ENCODE results near the gene PLCXD1. TPM values are rescaled to one million over a fixed set of nuclear protein-coding genes. Genes with fewer than 3 reads are reported as not detected.

The PLCXD1 gene
- total RNA-seq, 1 experiment from 2014 or later, result 60.9 TPM

- Histone ChIP-seq H3K4me3 (ENCODE audit: low read depth, low read length, poor library complexity, severe bottlenecking) (no peak overlapping the region), H3K4me1 (ENCODE audit: insufficient read depth, low read length, poor library complexity, severe bottlenecking) (no peaks in the 10 kb centered on the region), H3K27ac (ENCODE audit: low read depth, low read length, poor library complexity, severe bottlenecking) (no peak overlapping the region), H3K9me3 (ENCODE audit: low read depth, low read length, poor library complexity, severe bottlenecking) (no peaks in the 10 kb centered on the region), H3K27me3 (replicated peaks; ENCODE audit: insufficient read depth, low read depth, low read length, poor library complexity) (no peaks in the 10 kb centered on the region), H3K36me3 (ENCODE audit: insufficient read depth, low read length, poor library complexity, severe bottlenecking) (no peaks in the 10 kb centered on the region)
- DNase-seq (ENCODE audit: low spot score), result no peak
- intact Hi-C loops (cut with micrococcal nuclease; ENCODE audit: unreplicated experiment), result no loop called here
- POLR2A ChIA-PET (ENCODE audit: low non-redundant PET), result no interaction called here
- TF ChIP-seq CTCF (conservative IDR thresholded peaks at IDR 0.05; ENCODE audit: low read depth, low read length) (no peak), EZH2 (IDR thresholded peaks at IDR 0.05; ENCODE audit: borderline replicate concordance, low read depth, low read length, poor library complexity, severe bottlenecking) (no peak)
- CTCF ChIA-PET, result no interaction called here
- no TSS peak for BruUV-seq (replicated peaks)
Observed at GRCh38 chrX:252957-253291, 28.3 kb upstream of the PLCXD1 start.

GRCh38 chrX:253451-254297 lies 27.5 kb upstream of the PLCXD1 start:
- DNase-seq (ENCODE audit: low spot score), result no peak
- Histone ChIP-seq H3K36me3 (ENCODE audit: insufficient read depth, low read length, poor library complexity, severe bottlenecking) (no peaks in the 10 kb centered on the region), H3K27ac (ENCODE audit: low read depth, low read length, poor library complexity, severe bottlenecking) (no peak overlapping the region), H3K9me3 (ENCODE audit: low read depth, low read length, poor library complexity, severe bottlenecking) (no peaks in the 10 kb centered on the region), H3K4me1 (ENCODE audit: insufficient read depth, low read length, poor library complexity, severe bottlenecking) (no peaks in the 10 kb centered on the region), H3K27me3 (replicated peaks; ENCODE audit: insufficient read depth, low read depth, low read length, poor library complexity) (no peaks in the 10 kb centered on the region), H3K4me3 (ENCODE audit: low read depth, low read length, poor library complexity, severe bottlenecking) (no peak overlapping the region)
- TF ChIP-seq CTCF (conservative IDR thresholded peaks at IDR 0.05; ENCODE audit: low read depth, low read length) (no peak), EZH2 (IDR thresholded peaks at IDR 0.05; ENCODE audit: borderline replicate concordance, low read depth, low read length, poor library complexity, severe bottlenecking) (no peak)
- BruUV-seq (replicated peaks), result no TSS peak
- CTCF ChIA-PET, result no interaction called here
- POLR2A ChIA-PET (ENCODE audit: low non-redundant PET), result no interaction called here
- intact Hi-C loops (cut with micrococcal nuclease; ENCODE audit: unreplicated experiment), result no loop called here

GRCh38 chrX:254630-255215 lies 26.5 kb upstream of the PLCXD1 start:
- Histone ChIP-seq H3K36me3 (ENCODE audit: insufficient read depth, low read length, poor library complexity, severe bottlenecking) (no peaks in the 10 kb centered on the region), H3K4me1 (ENCODE audit: insufficient read depth, low read length, poor library complexity, severe bottlenecking) (no peaks in the 10 kb centered on the region), H3K27ac (ENCODE audit: low read depth, low read length, poor library complexity, severe bottlenecking) (no peak overlapping the region), H3K27me3 (replicated peaks; ENCODE audit: insufficient read depth, low read depth, low read length, poor library complexity) (no peaks in the 10 kb centered on the region), H3K9me3 (ENCODE audit: low read depth, low read length, poor library complexity, severe bottlenecking) (no peaks in the 10 kb centered on the region), H3K4me3 (ENCODE audit: low read depth, low read length, poor library complexity, severe bottlenecking) (no peak overlapping the region)
- no TSS peak for BruUV-seq (replicated peaks)
- intact Hi-C loops (cut with micrococcal nuclease; ENCODE audit: unreplicated experiment), result no loop called here
- ChIA-PET POLR2A (ENCODE audit: low non-redundant PET) (no interaction called here), CTCF (no interaction called here)
- no peak for DNase-seq (ENCODE audit: low spot score)
- TF ChIP-seq EZH2 (IDR thresholded peaks at IDR 0.05; ENCODE audit: borderline replicate concordance, low read depth, low read length, poor library complexity, severe bottlenecking) (no peak), CTCF (conservative IDR thresholded peaks at IDR 0.05; ENCODE audit: low read depth, low read length) (no peak)
